Activated T-helper 17 cell treated with anti-CD3 and anti-CD28 coated beads, Interleukin-2, amount 50 U/mL, for 72 hours (primary cell): ENCODE data around the gene PGAM5. TPM values are rescaled to one million over a fixed set of nuclear protein-coding genes. Genes with fewer than 3 reads are reported as not detected.
A peak's percentile ranks its signal among the peaks of the same experiment; 100 is the strongest.

ENCODE experiments used
- ATAC-seq: fragments of 150-1000 bp; cut with Tn5 transposase; replicated peaks from 2 replicates; pipeline ENCODE4 v1.10.0; 2021; ENCODE audit warnings: mild to moderate bottlenecking, moderate library complexity
- H3K27ac Mint-ChIP-seq: one replicate; pipeline ENCODE4 v1.8.0; 2022; ENCODE audit warnings: mixed read lengths
- H3K27me3 Mint-ChIP-seq: one replicate; pipeline ENCODE4 v1.8.0; 2022; ENCODE audit warnings: mixed read lengths
- H3K36me3 Mint-ChIP-seq: one replicate; pipeline ENCODE4 v1.8.0; 2022; ENCODE audit warnings: low read depth, mild to moderate bottlenecking, mixed read lengths
- H3K4me1 Mint-ChIP-seq: one replicate; pipeline ENCODE4 v1.8.0; 2022; ENCODE audit warnings: mixed read lengths
- H3K4me3 Mint-ChIP-seq: one replicate; pipeline ENCODE4 v1.8.0; 2022; ENCODE audit warnings: mild to moderate bottlenecking, mixed read lengths
- H3K9me3 Mint-ChIP-seq: one replicate; pipeline ENCODE4 v1.8.0; 2022; ENCODE audit warnings: mixed read lengths
- total RNA-seq, 2 donors: library from RNA; stranded (reverse); gene quantifications; one replicate each; pipeline ENCODE4 v1.2.3, GENCODE V29; 2022

The PGAM5 gene
- total RNA-seq, 2 donors from 2014 or later: 38.4 to 94.7 TPM

- Mint-ChIP-seq H3K4me1 (peaks cover 24% of the 10 kb centered on the region), H3K4me3 (no peak overlapping the region), H3K9me3 (no peaks in the 10 kb centered on the region)
Observed at GRCh38 chr12:132764231-132764630, 53.6 kb downstream of the PGAM5 start.

DNA sequence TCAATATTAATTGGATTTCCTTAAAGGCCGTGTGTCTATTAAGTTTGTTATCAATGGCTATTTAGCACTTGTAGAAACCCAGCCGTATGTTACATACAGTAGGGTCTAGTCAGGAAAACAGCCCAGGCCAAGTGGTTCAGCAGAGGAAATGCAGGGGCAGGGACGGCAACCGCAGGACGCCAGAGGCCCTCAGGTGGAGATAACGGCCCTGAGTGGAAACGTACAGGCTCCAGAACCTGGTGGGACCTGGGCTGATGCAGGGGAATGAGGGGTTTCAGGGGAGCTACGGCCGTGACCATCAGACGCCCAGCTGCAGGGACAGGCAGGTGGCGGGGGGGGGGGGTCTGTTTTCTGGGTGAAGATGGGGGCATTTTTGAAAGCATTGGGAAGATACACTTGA is 54.7 kb downstream of the PGAM5 start:
- H3K4me3 Mint-ChIP-seq: no peak overlapping the region
- H3K36me3 Mint-ChIP-seq: peaks cover 32% of the 10 kb centered on the region
- ATAC-seq: no peak
- no peaks in the 10 kb centered on the region for H3K27me3 Mint-ChIP-seq
- no peaks in the 10 kb centered on the region for H3K9me3 Mint-ChIP-seq
- H3K27ac Mint-ChIP-seq: no peak overlapping the region
- peaks cover 21% of the 10 kb centered on the region for H3K4me1 Mint-ChIP-seq

More at GRCh38 chr12:132764231-132764630, 53.6 kb downstream of the PGAM5 start:
- H3K27me3 Mint-ChIP-seq: no peaks in the 10 kb centered on the region
- H3K36me3 Mint-ChIP-seq: peaks cover 32% of the 10 kb centered on the region
- ATAC-seq: no peak
- H3K27ac Mint-ChIP-seq: no peak overlapping the region

DNA sequence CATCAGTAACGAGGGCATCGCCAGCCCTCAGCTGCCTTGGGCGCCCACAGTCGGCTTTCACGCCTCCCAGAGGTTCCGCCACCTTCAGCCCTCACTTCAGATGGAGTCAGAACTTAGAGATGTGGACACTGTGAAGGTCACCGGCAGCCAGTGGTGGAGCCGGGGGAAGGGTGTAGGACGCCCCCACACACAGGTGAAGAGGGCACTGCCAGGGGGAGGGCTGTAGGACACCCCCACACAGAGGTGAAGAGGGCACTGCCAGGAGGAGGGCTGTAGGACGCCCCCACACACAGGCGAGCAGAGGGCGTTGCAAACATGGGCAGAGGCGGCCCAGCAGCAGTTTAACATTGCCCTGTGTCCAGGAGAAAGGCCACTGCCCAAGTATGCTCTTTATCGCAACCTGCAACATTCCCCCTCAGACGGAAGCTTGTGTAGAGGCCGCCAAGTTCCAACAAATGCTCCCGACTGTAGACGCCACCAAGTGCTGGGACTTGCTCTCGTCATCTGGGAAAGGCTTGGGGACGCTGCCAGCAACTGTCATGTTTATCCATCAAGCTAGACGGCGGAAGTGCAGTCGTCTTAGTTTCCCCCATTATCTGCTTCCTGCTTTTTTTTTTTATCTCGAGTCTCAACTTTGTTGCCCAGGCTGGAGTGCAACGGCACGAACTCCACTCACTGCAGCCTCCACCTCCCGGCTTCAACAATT is 55.9 kb downstream of the PGAM5 start:
- no peak for ATAC-seq
- Mint-ChIP-seq H3K27me3 (no peaks in the 10 kb centered on the region), H3K27ac (no peak overlapping the region), H3K4me1 (peaks cover 13% of the 10 kb centered on the region), H3K36me3 (peaks cover 28% of the 10 kb centered on the region), H3K4me3 (no peak overlapping the region), H3K9me3 (no peaks in the 10 kb centered on the region)

- Mint-ChIP-seq H3K4me3 (peak overlapping the region; percentile 56), H3K27ac (peak overlapping the region; percentile 79), H3K9me3 (no peaks in the 10 kb centered on the region), H3K4me1 (peaks cover 10% of the 10 kb centered on the region), H3K27me3 (no peaks in the 10 kb centered on the region), H3K36me3 (peaks cover 72% of the 10 kb centered on the region)
- ATAC-seq: peak; percentile 85
Observed at GRCh38 chr12:132771126-132771838, 60.6 kb downstream of the PGAM5 start.

Other genes starting within 250 kb of the PGAM5 start
- gene FBRSL1, start 220.7 kb upstream of the PGAM5 start, total RNA-seq: 10 to 100 TPM; 34.7 to 38.7 TPM
- not detected for gene LRCOL1, start 100.3 kb upstream of the PGAM5 start, total RNA-seq
- not detected for gene P2RX2, start 92.1 kb upstream of the PGAM5 start, total RNA-seq
- 100 to 1,000 TPM; 125 to 154 TPM for gene POLE, start 23.5 kb upstream of the PGAM5 start, total RNA-seq
- gene PXMP2, start 23.3 kb upstream of the PGAM5 start, total RNA-seq: 1 to 10 TPM; 7.1 to 8.1 TPM
- gene ANKLE2, start 51.0 kb downstream of the PGAM5 start, total RNA-seq: 100 to 1,000 TPM; 118 to 160 TPM
- gene GOLGA3, start 118.0 kb downstream of the PGAM5 start, total RNA-seq: 10 to 100 TPM; 51.8 to 56.8 TPM
- gene CHFR, start 176.8 kb downstream of the PGAM5 start, total RNA-seq: 10 to 100 TPM; 41.5 to 59.9 TPM
- 1 to 10 TPM; 8.3 to 8.5 TPM for gene ZNF605, start 245.5 kb downstream of the PGAM5 start, total RNA-seq